Loucy (cell line): ENCODE data around the gene CACNA1D.

Experiments used
- CTCF ChIP-seq: fragments of 200-600 bp; sonication (generic); conservative IDR thresholded peaks from 2 replicates; pipeline ENCODE4 v1.5.1; 2014; ENCODE audit warnings: mild to moderate bottlenecking, antibody characterized with exemption, low read length
- EZH2phosphoT487 ChIP-seq: fragments of 200-600 bp; IDR thresholded peaks from 2 replicates; pipeline ENCODE4 v1.6.1; 2018; ENCODE audit warnings: antibody characterized with exemption, mild to moderate bottlenecking, moderate library complexity, borderline replicate concordance

DNA sequence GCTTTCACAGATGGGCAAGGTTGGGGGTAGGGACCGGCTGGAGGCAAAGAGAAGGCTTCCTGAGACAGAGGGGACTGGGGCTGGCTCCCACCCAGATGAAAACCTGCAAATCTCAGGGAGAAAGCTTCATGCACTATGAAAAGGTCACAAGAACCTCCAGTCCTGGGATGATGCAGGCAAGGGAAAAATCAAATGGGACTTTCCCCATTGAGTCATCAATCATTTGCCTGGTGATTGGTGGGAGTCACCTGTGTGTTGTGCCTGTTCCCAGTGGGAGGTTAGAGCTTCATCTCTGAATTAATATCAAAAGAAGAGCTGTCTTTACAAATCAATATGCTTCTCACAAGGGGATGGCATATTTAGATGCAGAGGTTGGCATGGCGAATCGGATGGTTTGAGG lies 49.9 kb downstream of the CACNA1D start:
- TF ChIP-seq CTCF (no peak), EZH2phosphoT487 (no peak)
